Endothelial cell (in vitro differentiated cells): ENCODE results near the gene AMPD2. TPM values are rescaled to one million over a fixed set of nuclear protein-coding genes. Genes with fewer than 3 reads are reported as not detected.

ENCODE experiments used
- DNase-seq: peaks from one replicate; pipeline ENCODE4 v3.0.0; 2021; ENCODE audit warnings: low spot score
- H3K27ac Mint-ChIP-seq: one replicate; pipeline ENCODE4 v1.8.0; 2021; ENCODE audit warnings: mixed read lengths, inconsistent platforms; ENCODE audit not compliant: unreplicated experiment
- H3K27me3 Mint-ChIP-seq: one replicate; pipeline ENCODE4 v1.8.0; 2021; ENCODE audit warnings: mild to moderate bottlenecking, moderate library complexity, mixed read lengths, inconsistent platforms; ENCODE audit not compliant: unreplicated experiment
- H3K36me3 Mint-ChIP-seq: one replicate; pipeline ENCODE4 v1.8.0; 2021; ENCODE audit warnings: mild to moderate bottlenecking, low read depth, mixed read lengths, inconsistent platforms; ENCODE audit not compliant: unreplicated experiment
- H3K4me1 Mint-ChIP-seq: one replicate; pipeline ENCODE4 v1.8.0; 2021; ENCODE audit warnings: mild to moderate bottlenecking, mixed read lengths, inconsistent platforms; ENCODE audit not compliant: unreplicated experiment
- H3K4me3 Mint-ChIP-seq: one replicate; pipeline ENCODE4 v1.8.0; 2021; ENCODE audit warnings: mild to moderate bottlenecking, mixed read lengths, inconsistent platforms; ENCODE audit not compliant: unreplicated experiment
- H3K9me3 Mint-ChIP-seq: one replicate; pipeline ENCODE4 v1.8.0; 2021; ENCODE audit warnings: mixed read lengths, inconsistent platforms; ENCODE audit not compliant: unreplicated experiment
- CTCF ChIP-seq: fragments of 200-600 bp; sonication (generic); IDR thresholded peaks from one replicate; pipeline ENCODE4 v1.5.0; 2021; ENCODE audit warnings: antibody characterized with exemption; ENCODE audit not compliant: unreplicated experiment
- total RNA-seq: library from RNA; stranded (reverse); fragmentation: NEBNext Ultra II Directional; extraction: Animal tissue kit (Norgen Biotek cat#: 25700); gene quantifications from one replicate; pipeline ENCODE4 v1.2.1, GENCODE V29; 2021; ENCODE audit not compliant: unreplicated experiment

The AMPD2 gene
- total RNA-seq, 1 donor from 2014 or later, result 92.7 TPM

- H3K27me3 Mint-ChIP-seq, result peaks cover 14% of the 10 kb centered on the region
- no peak for TF ChIP-seq CTCF
- H3K36me3 Mint-ChIP-seq, result peaks cover 26% of the 10 kb centered on the region
- no peak overlapping the region for H3K27ac Mint-ChIP-seq
- DNase-seq, result no peak
- no peaks in the 10 kb centered on the region for H3K9me3 Mint-ChIP-seq
- no peak overlapping the region for H3K4me3 Mint-ChIP-seq
- no peaks in the 10 kb centered on the region for H3K4me1 Mint-ChIP-seq
These were observed 12.2 kb downstream of the AMPD2 start for GRCh38 chr1:109631513-109632505.

- no peak for DNase-seq
- no peak overlapping the region for H3K27ac Mint-ChIP-seq
These were observed 13.2 kb downstream of the AMPD2 start for GRCh38 chr1:109632671-109633346.

GRCh38 chr1:109634292-109634691 lies 14.7 kb downstream of the AMPD2 start:
- Mint-ChIP-seq H3K27me3 (peaks cover 4% of the 10 kb centered on the region), H3K4me1 (no peaks in the 10 kb centered on the region), H3K9me3 (no peaks in the 10 kb centered on the region), H3K4me3 (no peak overlapping the region), H3K36me3 (peaks cover 11% of the 10 kb centered on the region), H3K27ac (no peak overlapping the region)
- TF ChIP-seq CTCF, result no peak
- DNase-seq, result no peak

More at GRCh38 chr1:109632671-109633346, 13.2 kb downstream of the AMPD2 start:
- peaks cover 20% of the 10 kb centered on the region for H3K36me3 Mint-ChIP-seq
- H3K4me3 Mint-ChIP-seq, result no peak overlapping the region
- no peak for TF ChIP-seq CTCF
- no peaks in the 10 kb centered on the region for H3K9me3 Mint-ChIP-seq
- no peaks in the 10 kb centered on the region for H3K4me1 Mint-ChIP-seq
- peaks cover 9% of the 10 kb centered on the region for H3K27me3 Mint-ChIP-seq

GRCh38 chr1:109634771-109635750 lies 15.4 kb downstream of the AMPD2 start:
- Mint-ChIP-seq H3K27me3 (peaks cover 3% of the 10 kb centered on the region), H3K36me3 (peaks cover 4% of the 10 kb centered on the region), H3K27ac (peak overlapping the region; percentile 3), H3K4me3 (no peak overlapping the region), H3K9me3 (no peaks in the 10 kb centered on the region), H3K4me1 (no peaks in the 10 kb centered on the region)
- DNase-seq, result no peak
- TF ChIP-seq CTCF, result no peak
